Hepatocyte (in vitro differentiated cells): ENCODE results near the gene FIGNL1. TPM values are rescaled to one million over a fixed set of nuclear protein-coding genes. Genes with fewer than 3 reads are reported as not detected.

Experiments
- DNase-seq: peaks from one replicate; pipeline ENCODE4 v3.0.0-alpha.2; 2016; ENCODE audit warnings: low spot score
- H2AFZ ChIP-seq: fragments of 200-600 bp; sonication (generic); 2 replicates; pipeline ENCODE4 v1.6.0; 2016; ENCODE audit warnings: antibody characterized with exemption, mild to moderate bottlenecking
- H3K27ac ChIP-seq: fragments of 200-600 bp; sonication (generic); 2 replicates; pipeline ENCODE4 v1.5.1; 2016; ENCODE audit warnings: mild to moderate bottlenecking
- H3K27me3 ChIP-seq: fragments of 200-600 bp; sonication (generic); 2 replicates; pipeline ENCODE4 v1.6.1; 2016
- H3K36me3 ChIP-seq: fragments of 200-600 bp; sonication (generic); replicated peaks from 2 replicates; pipeline ENCODE4 v1.5.1; 2016; ENCODE audit warnings: low read depth; ENCODE audit not compliant: insufficient read depth
- H3K4me1 ChIP-seq: fragments of 200-600 bp; sonication (generic); 2 replicates; pipeline ENCODE4 v1.5.1; 2016; ENCODE audit warnings: mild to moderate bottlenecking, moderate library complexity; ENCODE audit not compliant: insufficient read depth
- H3K4me2 ChIP-seq: fragments of 200-600 bp; sonication (generic); 2 replicates; pipeline ENCODE4 v1.6.0; 2016
- H3K4me3 ChIP-seq: fragments of 200-600 bp; sonication (generic); 2 replicates; pipeline ENCODE4 v1.5.1; 2016; ENCODE audit warnings: mild to moderate bottlenecking
- H3K79me2 ChIP-seq: fragments of 200-600 bp; sonication (generic); 2 replicates; pipeline ENCODE4 v1.6.0; 2017; ENCODE audit warnings: mild to moderate bottlenecking
- H3K9me2 ChIP-seq: fragments of 200-600 bp; sonication (generic); replicated peaks from 2 replicates; pipeline ENCODE4 v1.6.0; 2017; ENCODE audit warnings: mild to moderate bottlenecking; ENCODE audit not compliant: insufficient read depth
- H3K9me3 ChIP-seq: fragments of 200-600 bp; sonication (generic); 2 replicates; pipeline ENCODE4 v1.5.1; 2016; ENCODE audit warnings: low read depth, mild to moderate bottlenecking
- H4K20me1 ChIP-seq: fragments of 200-600 bp; sonication (generic); 2 replicates; pipeline ENCODE4 v1.6.0; 2016; ENCODE audit warnings: mild to moderate bottlenecking; ENCODE audit not compliant: insufficient read depth, poor library complexity, severe bottlenecking
- EZH2 ChIP-seq: fragments of 200-600 bp; sonication (generic); IDR thresholded peaks from 2 replicates; pipeline ENCODE4 v1.6.1; 2016; ENCODE audit warnings: antibody characterized with exemption, mild to moderate bottlenecking, borderline replicate concordance
- EZH2phosphoT487 ChIP-seq: fragments of 200-600 bp; sonication (generic); IDR thresholded peaks from one replicate; pipeline ENCODE4 v1.6.1; 2018; ENCODE audit warnings: antibody characterized with exemption, mild to moderate bottlenecking, low read depth, moderate library complexity; ENCODE audit not compliant: unreplicated experiment, severe bottlenecking
- WGBS: methylation state at CpG from one replicate; pipeline ENCODE4 v1.1.6; 2016; ENCODE audit warnings: low lambda C conversion rate; ENCODE audit errors: missing lambda C conversion rate; 5-methylcytosine and 5-hydroxymethylcytosine counted together
- polyA plus RNA-seq: library from polyadenylated mRNA; unstranded; fragments of >200 nt; fragmentation: Nextera tagmentation; extraction: Ambion mirVana; gene quantifications from 2 replicates; pipeline ENCODE4 v1.2.1, GENCODE V29; 2016
- total RNA-seq: library from RNA; depleted of rRNA; stranded (reverse); fragments of >200 nt; gene quantifications from 2 replicates; pipeline ENCODE4 v1.2.3, GENCODE V29; 2014
- TF ChIP-seq, protein P1 (sequence below): fragments of 200-600 bp; sonication (generic); IDR thresholded peaks from 2 replicates; pipeline ENCODE4 v1.5.1; 2016; ENCODE audit warnings: antibody characterized with exemption, mild to moderate bottlenecking; ENCODE audit not compliant: poor library complexity

FIGNL1 gene
- total and polyA plus RNA-seq, 2 experiments from 2014 or later = 4.3 to 13.6 TPM

DNA sequence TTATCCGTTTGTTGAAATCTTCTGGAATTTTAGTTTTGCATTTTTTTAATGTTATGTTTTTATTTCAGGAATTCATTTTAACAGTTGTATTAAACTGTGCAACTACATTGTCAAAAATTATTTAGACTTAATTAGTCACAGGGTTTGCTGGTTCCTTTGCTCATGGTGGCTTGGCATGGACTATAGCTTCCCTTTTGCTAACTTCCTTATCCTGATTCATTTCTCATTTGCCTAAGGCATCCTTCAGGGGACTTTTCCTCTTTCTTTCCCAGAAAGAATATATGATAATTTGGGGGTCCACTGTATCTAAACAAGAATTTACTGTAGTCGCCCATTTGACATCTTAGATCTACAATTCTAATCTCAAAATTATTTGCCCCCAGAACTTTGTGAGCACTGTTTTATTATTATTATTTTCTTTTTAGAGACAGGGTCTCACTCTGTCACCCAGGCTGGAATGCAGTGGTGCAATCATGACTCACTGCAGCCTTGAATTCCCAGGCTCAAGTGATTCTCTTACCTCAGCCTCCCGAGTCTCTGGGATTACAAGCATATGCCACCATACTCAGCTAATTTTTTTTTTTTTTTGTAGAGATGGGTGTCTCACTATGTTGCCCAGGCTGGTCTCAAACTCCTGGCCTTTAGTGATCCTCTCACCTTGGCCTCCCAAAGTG, 13.9 kb downstream of the FIGNL1 start:
- no peak overlapping the region for H3K27ac ChIP-seq
- no peaks in the 10 kb centered on the region for H3K4me1 ChIP-seq
- no peaks in the 10 kb centered on the region for H3K27me3 ChIP-seq
- no peak overlapping the region for H2AFZ ChIP-seq
- 74% methylated on average over 3 of the region's 3 CpGs for WGBS
- H4K20me1 ChIP-seq = no peaks in the 10 kb centered on the region
- H3K36me3 ChIP-seq = no peaks in the 10 kb centered on the region
- no peak for DNase-seq
- H3K9me2 ChIP-seq = no peaks in the 10 kb centered on the region
- no peak overlapping the region for H3K4me3 ChIP-seq
- H3K4me2 ChIP-seq = no peak overlapping the region
- no peaks in the 10 kb centered on the region for H3K9me3 ChIP-seq
- no peaks in the 10 kb centered on the region for H3K79me2 ChIP-seq
- TF ChIP-seq EZH2phosphoT487 = no peak

DNA sequence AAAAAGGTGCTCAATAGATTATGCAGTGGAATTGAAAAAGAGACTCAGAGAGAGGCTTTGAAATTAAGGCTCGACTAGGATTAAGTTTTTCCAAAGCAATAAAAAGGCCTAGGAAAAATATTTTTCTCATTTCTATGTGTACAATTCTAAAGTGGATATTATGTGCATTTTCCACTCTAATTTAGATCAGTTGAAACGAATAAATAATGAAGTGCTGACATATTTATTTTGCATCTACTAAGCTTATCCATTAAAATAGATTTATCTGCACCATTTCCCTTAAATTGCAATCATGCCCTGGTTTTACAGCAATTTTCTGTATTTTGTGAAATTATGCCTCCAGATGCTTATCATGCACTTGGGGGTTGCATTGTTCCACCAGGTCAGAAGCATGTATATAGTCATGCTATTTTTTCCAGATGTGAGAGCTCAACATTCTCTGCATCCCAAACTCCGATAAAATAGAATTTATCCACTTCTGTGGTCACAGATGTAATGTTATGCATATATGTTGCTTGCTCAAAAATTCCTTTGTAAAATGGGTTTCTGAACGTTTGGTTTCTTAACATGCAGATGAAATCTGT, 18.3 kb downstream of the FIGNL1 start:
- no peak for TF ChIP-seq EZH2
- Histone ChIP-seq H3K79me2 (no peaks in the 10 kb centered on the region), H3K27ac (no peak overlapping the region), H3K36me3 (no peaks in the 10 kb centered on the region), H3K9me3 (no peaks in the 10 kb centered on the region), H3K9me2 (no peaks in the 10 kb centered on the region), H3K4me2 (no peak overlapping the region), H4K20me1 (no peaks in the 10 kb centered on the region), H2AFZ (no peak overlapping the region), H3K4me3 (no peak overlapping the region), H3K27me3 (no peaks in the 10 kb centered on the region), H3K4me1 (peaks cover 5% of the 10 kb centered on the region)
- WGBS = 68% methylated on average over 4 of the region's 4 CpGs
- DNase-seq = no peak

- 79% methylated on average over 2 of the region's 2 CpGs for WGBS
- Histone ChIP-seq H3K36me3 (no peaks in the 10 kb centered on the region), H2AFZ (no peak overlapping the region), H4K20me1 (no peaks in the 10 kb centered on the region), H3K27ac (no peak overlapping the region), H3K9me2 (no peaks in the 10 kb centered on the region), H3K4me2 (no peak overlapping the region), H3K27me3 (no peaks in the 10 kb centered on the region), H3K4me1 (peaks cover 5% of the 10 kb centered on the region), H3K79me2 (no peaks in the 10 kb centered on the region), H3K4me3 (no peak overlapping the region), H3K9me3 (no peaks in the 10 kb centered on the region)
- no peak for DNase-seq
- TF ChIP-seq, protein P1, sequence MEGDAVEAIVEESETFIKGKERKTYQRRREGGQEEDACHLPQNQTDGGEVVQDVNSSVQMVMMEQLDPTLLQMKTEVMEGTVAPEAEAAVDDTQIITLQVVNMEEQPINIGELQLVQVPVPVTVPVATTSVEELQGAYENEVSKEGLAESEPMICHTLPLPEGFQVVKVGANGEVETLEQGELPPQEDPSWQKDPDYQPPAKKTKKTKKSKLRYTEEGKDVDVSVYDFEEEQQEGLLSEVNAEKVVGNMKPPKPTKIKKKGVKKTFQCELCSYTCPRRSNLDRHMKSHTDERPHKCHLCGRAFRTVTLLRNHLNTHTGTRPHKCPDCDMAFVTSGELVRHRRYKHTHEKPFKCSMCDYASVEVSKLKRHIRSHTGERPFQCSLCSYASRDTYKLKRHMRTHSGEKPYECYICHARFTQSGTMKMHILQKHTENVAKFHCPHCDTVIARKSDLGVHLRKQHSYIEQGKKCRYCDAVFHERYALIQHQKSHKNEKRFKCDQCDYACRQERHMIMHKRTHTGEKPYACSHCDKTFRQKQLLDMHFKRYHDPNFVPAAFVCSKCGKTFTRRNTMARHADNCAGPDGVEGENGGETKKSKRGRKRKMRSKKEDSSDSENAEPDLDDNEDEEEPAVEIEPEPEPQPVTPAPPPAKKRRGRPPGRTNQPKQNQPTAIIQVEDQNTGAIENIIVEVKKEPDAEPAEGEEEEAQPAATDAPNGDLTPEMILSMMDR = no peak
- TF ChIP-seq EZH2 = no peak
- TF ChIP-seq EZH2phosphoT487 = no peak
Observed at GRCh38 chr7:50431316-50431715, 18.8 kb downstream of the FIGNL1 start.

DNA sequence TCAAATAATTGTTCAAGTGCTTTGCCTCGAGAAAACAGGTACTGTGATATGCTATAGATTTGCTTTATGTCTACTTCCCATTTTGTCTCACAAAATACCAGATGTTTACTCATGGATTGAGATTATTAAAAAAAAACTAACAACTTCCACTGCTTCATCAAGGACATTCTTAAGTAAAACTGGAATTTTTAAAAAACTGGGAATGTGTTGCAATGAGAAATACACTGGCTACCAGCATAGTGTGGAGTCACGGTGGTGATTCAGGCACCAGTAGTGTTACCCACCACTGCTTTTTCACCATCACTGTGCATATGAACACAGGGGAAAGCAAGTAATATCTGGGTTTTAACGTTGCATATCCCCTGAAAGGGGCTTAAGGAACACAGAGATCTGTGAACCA, 21.2 kb downstream of the FIGNL1 start:
- Histone ChIP-seq H3K9me3 (no peaks in the 10 kb centered on the region), H3K4me2 (no peak overlapping the region), H3K36me3 (no peaks in the 10 kb centered on the region), H3K27ac (no peak overlapping the region), H3K79me2 (no peaks in the 10 kb centered on the region), H2AFZ (no peak overlapping the region), H4K20me1 (no peaks in the 10 kb centered on the region), H3K27me3 (no peaks in the 10 kb centered on the region), H3K4me1 (peaks cover 8% of the 10 kb centered on the region), H3K4me3 (no peak overlapping the region), H3K9me2 (no peaks in the 10 kb centered on the region)
- WGBS = 83% methylated on average over 3 of the region's 3 CpGs
- no peak for TF ChIP-seq EZH2phosphoT487
- TF ChIP-seq, protein P1 = no peak
- TF ChIP-seq EZH2 = no peak
- no peak for DNase-seq
